GM21786 (cell line): ENCODE measurements around the gene LSM12.
A peak's percentile ranks its signal among the peaks of the same experiment; 100 is the strongest.
"Not testable (repeated sequence)": the region's sequence is repeated elsewhere in the genome, so short reads cannot be mapped to it uniquely, and the experiment has no call there.

ENCODE experiments used
- ATAC-seq: cut with Tn5 transposase; IDR thresholded peaks from one replicate; pipeline ENCODE4 v1.9.1; 2021; ENCODE audit not compliant: unreplicated experiment

LSM12 gene

DNA sequence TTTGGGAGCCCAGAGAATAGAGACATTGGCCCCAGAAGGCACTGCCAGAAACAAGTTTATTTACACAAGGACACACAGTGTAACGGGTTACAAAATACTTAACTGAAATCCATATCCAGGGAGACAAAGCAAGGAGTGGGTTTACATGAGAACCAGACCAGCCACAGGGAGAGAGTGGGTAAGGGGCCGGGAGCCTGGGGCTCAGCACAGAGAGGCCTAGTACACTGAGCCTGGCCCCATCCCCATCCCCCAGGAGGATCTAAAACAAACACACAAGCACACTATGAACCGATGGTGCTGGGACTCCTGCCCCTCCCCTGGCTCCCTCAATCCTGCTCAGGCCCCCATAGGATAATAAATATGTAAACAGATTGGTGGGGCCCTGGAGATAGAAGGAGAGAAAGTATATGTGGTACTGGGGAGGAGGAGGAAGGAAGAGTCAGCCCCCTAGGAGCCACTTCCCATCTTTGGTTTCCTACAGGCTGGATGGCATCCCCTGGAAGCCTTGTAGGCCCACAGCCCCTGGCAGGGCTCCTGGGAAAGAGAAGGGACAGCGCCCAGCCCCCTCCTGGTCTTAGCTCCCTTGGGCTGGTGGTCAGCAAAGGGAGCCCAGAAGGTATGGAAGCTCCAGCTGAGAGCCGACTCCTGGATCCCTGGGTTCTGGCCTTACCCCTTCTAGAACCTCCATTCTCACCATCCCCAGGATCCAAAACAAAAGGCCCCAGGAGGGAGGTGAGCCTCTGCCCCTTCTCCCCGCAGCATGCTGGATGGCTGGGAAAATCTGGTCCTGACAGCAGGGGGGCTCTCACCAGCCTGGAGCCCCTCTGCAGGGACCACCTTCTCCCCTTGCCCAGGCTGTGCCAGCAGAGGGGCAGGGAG lies 10.5 kb upstream of the LSM12 start:
- ATAC-seq, result no peak

DNA sequence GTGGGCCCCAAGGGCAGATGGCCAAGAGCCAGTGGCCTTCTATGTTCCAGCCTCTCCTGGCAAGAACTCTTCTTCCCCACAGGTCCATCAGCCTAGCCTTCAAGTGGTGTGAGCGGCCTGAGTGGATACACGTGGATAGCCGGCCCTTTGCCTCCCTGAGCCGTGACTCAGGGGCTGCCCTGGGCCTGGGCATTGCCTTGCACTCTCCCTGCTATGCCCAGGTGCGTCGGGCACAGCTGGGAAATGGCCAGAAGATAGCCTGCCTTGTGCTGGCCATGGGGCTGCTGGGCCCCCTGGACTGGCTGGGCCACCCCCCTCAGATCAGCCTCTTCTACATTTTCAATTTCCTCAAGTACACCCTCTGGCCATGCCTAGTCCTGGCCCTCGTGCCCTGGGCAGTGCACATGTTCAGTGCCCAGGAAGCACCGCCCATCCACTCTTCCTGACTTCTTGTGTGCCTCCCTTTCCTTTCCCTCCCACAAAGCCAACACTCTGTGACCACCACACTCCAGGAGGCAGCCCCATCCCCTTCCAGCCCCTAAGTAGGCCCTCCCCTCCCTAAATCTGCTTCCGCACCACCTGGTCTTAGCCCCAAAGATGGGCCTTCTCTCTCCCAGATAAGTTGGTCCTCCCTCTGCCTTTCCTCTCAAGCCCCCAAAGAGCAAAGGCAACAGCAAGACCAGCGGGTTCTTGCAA lies 9.3 kb upstream of the LSM12 start:
- no peak for ATAC-seq

DNA sequence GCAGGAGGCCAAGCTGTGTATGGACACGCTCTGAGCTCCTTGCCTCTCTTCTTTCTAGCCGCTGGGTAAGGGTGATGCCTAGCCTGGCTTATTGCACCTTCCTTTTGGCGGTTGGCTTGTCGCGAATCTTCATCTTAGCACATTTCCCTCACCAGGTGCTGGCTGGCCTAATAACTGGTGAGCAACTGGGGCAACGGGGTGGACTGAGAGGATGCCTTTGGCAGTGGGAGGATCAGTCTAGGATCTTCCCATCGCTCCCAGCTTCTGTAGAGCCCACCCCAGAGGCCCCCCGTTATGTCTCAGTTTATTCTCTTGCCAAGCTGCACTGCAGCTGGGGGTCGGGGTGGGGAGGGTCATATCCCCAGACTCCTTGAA lies 8.4 kb upstream of the LSM12 start:
- no peak for ATAC-seq

DNA sequence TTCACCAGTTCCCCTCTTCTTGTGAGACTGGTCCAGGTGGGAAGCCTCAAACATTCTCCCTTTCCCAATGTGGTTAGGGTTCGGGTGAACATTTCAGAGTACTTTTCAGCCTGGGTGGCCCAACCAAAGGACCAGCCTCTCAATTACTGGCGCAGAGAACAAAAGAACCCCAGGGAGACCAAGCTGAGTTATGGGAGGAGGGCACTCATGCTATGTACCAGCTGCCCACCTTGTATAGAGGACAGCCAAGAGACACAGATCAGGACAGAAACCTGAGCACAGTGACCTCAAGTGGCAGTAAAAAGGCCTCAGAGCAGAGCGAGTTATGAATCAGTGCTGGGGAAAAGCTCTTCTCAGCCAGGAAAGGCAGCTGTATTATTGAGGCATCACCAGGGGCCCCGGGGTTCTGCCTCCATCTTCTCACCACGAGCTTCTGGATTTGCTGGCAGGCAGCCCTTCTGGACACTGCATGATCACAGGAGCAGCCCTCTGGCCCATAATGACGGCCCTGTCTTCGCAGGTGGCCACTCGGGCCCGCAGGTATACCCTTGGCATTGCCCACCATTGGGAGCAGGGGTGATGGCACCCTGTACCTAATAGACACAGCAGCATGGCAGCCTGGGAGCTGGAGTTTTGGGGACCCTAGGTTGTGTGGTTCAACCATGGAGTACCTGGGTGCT lies 7.9 kb upstream of the LSM12 start:
- ATAC-seq, result no peak

DNA sequence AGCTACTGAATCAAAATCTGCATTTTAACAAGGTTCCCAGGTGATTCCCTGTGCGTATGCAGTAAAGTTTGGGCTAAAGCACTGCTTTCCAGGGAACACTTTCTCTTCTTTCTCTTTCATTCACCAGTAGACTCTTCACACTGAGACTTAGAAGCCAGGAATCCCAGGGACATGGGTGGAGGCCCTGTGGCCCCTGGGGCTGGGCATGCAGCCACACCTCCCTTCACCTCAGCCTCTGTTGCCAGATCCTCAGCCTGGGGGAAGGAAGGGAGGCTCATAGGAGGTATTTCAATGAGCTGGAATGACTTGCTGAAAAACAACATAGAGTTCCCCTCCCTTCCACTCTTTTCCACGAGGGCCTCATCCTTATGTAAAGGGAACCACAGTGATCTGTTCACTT lies 5.3 kb upstream of the LSM12 start:
- ATAC-seq, result no peak

DNA sequence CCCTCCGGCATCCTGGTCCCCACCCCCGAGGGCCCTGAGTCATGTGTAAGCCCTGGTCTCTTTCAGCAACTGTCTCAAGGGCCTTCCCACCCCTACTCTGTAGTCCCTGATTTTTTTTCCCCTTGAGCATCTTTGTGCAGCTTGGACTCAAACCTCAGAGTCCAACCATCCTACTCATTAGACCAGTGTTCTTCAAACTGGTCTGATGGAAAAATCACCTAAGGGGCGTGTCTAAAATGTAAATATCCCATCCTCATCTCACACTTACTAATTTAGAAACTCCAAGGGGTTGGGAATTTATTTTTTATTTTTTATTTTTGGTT lies 4.7 kb upstream of the LSM12 start:
- peak; percentile 7 for ATAC-seq

DNA sequence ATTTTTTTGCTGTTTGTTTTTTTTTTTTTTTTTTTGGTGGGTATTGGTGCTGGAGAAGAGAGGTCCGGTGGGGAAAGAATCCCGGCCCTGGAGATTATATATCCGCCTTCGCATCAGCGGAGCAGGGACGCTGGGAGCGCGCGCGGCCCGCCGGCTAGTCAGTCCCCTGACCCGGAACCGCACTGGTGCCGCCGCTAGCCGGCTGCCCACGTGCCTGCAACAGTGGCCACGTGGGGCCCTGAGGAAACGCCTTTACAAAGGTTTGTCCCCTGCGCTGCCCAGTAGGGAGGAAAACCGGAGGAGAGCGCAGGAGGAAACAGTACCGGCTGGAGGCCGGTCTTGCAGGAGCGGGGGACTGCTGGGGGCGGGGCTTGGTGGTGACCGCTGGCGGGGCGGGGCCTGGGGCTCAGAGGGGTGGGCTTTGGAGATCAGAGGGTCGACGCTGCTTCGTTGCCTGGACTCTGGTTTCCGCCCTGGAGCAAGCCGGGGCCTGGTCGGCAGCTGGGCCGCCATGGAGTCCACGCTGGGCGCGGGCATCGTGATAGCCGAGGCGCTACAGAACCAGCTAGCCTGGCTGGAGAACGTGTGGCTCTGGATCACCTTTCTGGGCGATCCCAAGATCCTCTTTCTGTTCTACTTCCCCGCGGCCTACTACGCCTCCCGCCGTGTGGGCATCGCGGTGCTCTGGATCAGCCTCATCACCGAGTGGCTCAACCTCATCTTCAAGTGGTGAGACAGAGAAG lies 4.2 kb upstream of the LSM12 start, which contains the start of gene G6PC3:
Gene G6PC3 (plus strand): TSS at position 281 of the 743 bp plus-strand sequence. CDS start 231 bp downstream, at position 512.
- peak; percentile 79 for ATAC-seq

DNA sequence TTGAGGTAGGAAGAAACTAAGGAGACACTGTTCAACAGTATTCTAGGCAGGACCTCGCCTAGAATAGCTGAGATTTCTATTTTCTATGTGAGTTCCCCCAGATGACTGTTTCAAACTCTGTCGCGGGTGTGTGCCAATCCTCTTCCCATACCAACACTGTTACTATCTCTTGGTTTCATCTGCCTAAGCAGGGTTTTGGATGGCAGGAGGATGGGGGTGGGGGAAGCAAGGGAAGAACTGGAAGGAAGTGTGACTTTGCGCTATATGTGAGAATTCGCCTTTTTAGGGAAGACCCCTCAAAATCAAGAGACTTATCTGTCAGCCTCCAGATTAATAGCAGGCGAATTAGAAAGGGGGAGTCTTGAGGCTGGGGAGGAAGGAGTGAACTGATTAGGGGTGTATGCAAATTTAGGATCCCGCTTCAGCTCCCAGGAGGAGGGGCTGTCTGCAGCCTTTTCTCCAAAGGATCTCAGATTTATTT lies 3.5 kb upstream of the LSM12 start:
- ATAC-seq, result no peak

DNA sequence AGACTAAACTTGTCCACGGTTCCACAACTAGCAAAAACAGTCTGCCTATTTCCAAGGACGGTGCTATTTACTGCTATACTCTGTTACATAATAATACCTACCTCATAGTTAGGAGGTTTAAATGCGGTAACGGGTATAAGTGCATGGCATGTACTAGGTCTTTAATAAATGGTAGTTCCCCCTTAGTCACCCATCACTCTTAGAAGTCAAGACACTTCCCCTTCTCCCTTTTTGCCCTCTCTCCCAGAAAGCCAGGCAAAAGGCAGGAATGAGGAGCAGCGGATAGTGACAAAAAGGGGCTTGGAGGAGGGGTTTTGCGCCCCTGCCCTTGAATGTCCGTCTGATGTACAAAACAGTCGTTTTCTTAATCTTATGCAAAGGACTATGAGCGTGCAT lies 1.1 kb upstream of the LSM12 start:
- no peak for ATAC-seq

DNA sequence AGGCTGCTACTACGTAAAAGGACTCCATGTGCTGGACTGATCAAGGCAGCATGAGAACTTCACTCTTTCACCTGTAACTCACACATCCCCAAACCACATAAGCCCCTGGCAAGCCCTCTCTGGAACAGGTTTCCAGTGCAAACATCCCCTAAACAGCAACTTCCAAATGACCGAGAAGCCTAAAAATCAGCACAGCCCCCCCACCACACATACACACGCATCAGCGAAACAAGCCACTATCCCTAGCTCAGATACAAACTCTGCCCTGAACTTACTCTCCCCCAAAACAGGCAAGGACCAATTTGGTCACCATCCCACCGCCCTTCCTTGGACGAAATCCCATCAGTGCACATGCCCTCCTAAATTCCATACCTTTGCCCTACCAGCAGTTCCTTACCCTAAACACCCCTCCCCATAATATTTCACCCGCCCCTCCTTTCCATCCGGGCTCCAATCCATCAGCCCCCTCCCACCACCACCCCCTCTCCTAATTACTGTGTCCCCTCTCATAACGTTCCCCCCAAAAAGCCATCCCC lies 735 bp downstream of the LSM12 start:
- no peak for ATAC-seq

DNA sequence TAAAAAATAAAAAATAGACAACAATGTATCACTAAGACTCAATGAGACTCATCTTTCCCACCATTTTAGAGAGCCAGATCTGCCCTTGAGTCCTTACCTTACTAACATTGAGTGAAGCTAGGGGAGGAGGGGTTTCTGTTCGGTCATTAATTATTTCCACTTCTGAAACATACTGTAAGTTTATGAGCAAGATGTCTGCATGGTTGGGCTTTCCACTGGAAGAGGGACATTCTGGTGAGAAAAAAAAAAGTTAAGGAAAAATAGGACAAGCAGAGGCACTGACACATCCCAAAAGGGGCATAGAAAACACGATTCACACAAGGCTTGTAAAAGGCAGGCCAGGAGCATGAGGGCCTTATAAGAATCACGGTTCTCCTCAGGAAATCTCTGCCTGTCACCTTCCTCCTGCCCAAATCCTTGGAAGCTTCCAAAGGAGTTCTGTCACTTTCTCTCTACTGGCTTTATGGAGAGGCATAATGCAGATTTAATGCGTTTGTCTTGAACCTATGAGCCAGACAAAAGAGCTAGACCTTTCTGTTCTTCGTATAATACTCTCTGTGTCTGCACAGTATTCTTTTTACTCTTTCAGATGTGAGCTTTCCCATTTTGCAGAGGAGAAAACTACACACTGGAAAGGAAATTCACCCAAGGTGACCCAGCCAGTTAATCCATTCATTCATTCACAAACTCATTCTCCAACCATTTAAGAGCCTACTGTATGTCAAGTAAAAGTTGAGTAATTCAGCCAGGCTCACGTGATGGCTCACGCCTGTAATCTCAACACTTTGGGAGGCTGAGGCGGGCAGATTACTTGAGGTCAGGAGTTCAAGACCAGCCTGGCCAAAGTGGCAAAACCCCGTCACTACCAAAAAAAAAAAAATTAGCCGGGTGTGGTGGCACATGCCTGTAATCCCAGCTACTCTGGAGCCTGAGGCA lies 2.5 kb downstream of the LSM12 start:
- no peak for ATAC-seq

DNA sequence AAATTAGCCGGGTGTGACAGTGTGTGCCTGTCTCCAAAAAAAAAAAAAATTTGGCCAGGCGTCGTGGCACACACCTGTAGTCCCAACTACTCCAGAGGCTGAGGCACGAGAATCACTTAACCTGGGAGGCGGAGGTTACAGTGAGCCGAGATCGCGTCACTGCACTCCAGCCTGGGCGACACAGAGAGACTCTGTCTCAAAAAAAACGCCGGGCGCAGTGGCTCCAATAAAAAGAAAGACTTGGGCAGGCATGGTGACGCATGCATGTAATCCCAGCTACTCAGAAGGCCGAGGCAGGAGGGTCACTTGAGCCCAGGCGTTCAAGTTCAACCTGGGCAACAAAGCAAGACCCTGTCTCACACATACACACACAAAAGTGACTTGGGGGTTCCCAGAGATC lies 3.6 kb downstream of the LSM12 start:
- no peak for ATAC-seq

DNA sequence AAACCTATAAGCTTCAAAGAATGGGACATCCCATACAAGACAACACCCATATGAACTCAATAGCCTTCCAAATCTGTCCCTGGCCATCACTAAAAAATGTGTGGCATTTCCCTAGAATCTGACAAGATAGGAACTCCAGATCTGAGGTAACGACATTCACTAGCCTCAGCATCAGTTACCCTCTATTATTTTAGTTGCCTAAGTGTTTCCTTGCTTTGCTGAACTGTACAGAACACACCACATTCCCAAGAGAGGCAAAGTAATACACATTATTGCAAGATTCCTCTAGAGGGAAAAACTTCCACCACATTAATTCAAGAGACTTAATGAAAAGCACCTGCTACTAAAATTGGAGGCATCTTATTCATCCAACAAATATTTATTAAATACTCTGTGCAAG lies 5.0 kb downstream of the LSM12 start:
- ATAC-seq, result no peak

DNA sequence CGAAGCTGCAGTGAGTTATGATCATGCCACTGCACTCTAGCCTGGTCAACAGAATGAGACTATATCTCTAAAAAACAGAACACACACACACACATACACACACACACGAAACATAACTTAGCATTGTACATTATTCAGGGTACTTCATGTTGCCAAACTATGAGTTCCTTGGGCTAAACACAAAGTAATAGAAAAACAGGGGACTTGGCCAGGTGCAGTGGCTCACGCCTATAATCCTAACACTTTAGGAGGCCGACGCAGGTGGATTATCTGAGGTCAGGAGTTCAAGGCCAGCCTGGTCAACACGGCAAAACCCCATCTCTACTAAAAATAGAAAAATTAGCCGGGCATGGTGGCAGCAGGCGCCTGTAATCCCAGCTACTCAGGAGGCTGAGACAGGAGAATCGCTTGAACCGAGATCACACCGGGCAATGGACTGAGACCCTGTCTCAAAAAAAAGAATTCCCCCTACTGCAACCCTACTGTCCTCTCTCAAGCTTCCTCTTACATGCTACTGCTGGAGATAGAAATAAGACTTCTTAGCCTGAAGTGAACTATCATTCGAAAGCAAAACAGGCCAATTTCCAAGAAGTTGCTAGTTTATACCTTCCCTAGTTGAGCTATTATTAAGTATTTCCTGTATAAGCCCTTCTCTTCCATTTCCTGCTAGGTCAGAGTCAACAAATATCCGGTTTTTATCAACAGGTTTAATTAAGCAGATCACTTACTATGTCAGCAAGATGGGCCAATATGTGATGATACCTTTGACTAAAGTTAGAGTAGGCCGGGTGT lies 7.2 kb downstream of the LSM12 start:
- no peak for ATAC-seq

DNA sequence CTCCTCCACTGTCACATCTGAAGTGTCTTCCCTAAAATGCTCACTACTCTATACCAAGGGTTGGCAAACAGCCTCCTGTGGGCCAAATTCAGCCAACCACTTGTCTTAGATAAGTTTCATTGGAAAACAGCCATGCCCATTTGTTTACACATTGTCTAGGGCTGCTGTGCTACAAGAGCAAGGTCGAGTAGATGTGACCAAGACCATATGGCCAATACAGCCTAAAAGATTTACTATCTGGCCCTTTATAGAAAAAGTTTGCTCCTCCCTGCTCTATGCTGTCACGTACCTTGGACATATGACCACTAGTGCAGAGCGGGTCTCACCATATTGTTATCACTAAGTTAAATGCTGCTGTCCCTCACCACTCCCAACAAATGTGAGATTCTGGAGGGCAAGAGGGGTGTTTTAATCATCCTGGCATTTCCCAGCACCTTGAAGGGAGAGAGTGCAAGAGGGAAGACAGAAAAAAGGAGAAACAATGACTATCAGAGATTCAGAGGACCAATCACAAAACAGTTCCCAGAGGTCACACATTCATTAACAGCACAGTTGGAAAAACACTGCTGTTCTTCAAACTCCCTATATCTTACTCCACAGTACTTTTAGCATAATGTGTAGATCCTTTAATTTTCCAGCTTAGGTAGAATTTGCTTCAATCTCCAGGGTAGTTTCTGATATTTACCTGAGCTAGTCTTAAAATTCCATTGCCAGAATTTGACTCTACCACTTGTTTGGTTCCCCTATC lies 13.2 kb downstream of the LSM12 start:
- ATAC-seq, result no peak

DNA sequence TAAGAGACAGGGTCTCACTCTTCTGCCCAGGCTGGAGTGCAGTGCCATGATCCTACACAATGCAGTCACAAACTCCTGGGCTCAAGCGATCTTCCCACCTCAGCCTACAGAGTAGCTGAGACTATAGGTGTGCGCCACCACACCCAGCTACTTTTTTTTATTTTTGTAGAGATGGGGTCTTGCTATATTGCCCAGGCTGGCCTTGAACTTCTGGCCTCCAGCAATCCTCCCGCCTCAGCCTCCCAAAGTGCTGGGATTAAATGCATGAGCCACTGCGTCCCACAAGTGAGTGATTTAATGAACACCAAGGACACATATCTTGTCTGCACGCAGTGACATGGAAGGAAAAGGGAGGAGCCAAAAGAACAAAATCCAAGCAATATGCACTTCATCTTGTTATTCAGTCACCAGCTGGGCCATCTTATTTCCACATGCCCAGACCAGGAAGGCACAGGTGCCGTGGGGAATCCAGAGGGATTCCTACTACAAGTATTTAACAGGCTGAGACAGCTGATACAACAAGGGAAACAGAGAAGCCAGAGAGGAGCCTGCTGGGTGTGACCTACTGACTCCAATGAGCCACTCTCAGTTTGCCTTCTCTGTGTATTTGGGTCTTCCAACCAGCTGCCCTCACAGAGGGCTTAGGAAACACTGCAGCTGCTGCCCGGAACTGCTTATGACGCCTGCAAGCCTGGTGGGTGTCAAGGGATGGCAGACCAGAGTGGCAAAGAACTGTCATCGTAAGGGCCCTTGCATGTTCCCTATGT lies 17.0 kb downstream of the LSM12 start:
- ATAC-seq, result no peak

DNA sequence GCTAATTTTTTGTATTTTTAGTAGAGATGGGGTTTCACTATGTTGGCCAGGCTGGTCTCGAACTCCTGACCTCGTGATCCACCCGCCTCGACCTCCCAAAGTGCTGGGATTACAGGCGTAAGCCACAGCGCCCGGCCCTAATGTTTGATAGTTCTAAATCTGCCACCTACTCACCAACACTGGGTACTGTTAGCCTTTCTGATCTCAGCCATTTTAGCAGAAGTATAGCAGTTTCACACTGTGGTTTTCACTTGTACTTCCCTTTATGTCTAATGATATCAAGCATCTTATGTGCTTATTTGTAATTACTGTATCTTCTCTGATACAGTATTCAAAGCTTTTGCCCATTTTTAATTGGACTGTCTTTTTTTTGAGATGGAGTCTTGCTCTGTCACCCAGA lies 19.6 kb downstream of the LSM12 start:
- ATAC-seq, result not testable (repeated sequence)

DNA sequence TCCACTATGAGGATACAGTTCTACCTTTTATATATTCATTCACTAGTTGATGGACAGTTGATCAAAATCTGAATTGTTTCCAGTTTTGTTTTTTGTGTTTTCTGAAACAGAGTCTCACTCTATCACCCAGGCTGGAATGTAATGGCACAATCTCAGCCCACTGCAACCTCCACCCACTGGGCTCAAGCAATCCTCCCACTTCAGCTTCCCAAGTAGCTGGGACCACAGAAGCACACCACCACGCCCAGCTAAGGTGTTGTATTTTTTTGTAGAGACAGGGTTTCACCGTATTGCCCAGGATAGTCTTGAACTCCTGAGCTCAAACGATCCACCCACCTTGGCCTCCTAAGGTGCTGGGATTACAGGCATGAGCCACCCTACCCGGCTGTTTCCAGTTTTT lies 21.0 kb downstream of the LSM12 start:
- no peak for ATAC-seq
